HCT116 (cell line): ENCODE results near the gene EIF6. TPM values are rescaled to one million over a fixed set of nuclear protein-coding genes. Genes with fewer than 3 reads are reported as not detected.

Experiments used
- ATAC-seq: fragments of 200-7000 bp; cut with Tn5 transposase; 2 replicates; pipeline ENCODE4 v1.9.1; 2020; ENCODE audit warnings: mild to moderate bottlenecking, moderate library complexity
- BruUV-seq: library from RNA; stranded (reverse); fragments of 400-500 nt; replicated peaks from 2 replicates; lab custom pipeline; 2021; lab: Mats Ljungman, UMichigan
- CTCF ChIA-PET: fragments of 300-600 bp; sonication (Branson Sonifier 250); formaldehyde crosslinking; loops from one replicate; lab custom pipeline; 2021; ENCODE audit warnings: antibody characterized with exemption; lab: Charles Lee
- POLR2A ChIA-PET: fragments of 300-600, 350-600 bp; sonication (Branson Sonifier 250); formaldehyde crosslinking; loops from one replicate; lab custom pipeline; 2021; ENCODE audit warnings: antibody characterized with exemption; lab: Charles Lee
- RAD21 ChIA-PET, 2 experiments: fragments of 300-600 bp; sonication (Branson Sonifier 250); formaldehyde crosslinking; loops; one replicate each; lab custom pipeline; 2023; ENCODE audit warnings: low total read pairs in 2 of 2; ENCODE audit not compliant: uncharacterized antibody in 2 of 2, unreplicated experiment in 2 of 2, low non-redundant PET in 1 of 2; lab: Charles Lee
- DNase-seq: peaks from one replicate; pipeline ENCODE4 v3.0.0-alpha.2; 2010; ENCODE audit warnings: low read depth, low spot score
- H2AFZ ChIP-seq: fragments of 200-600 bp; shearing (Covaris generic), sonication (generic); 2 replicates; pipeline ENCODE4 v1.6.1; 2017; ENCODE audit warnings: low read depth, mixed run types, mixed read lengths, antibody characterized with exemption, low read length; ENCODE audit not compliant: poor library complexity, severe bottlenecking
- H3K27ac ChIP-seq: 2 replicates; pipeline ENCODE4 v1.5.1; 2012; ENCODE audit warnings: low read depth, low read length
- H3K27me3 ChIP-seq: fragments of 200-600 bp; sonication (generic); 2 replicates; pipeline ENCODE4 v1.6.1; 2016; ENCODE audit warnings: mixed run types, low read length, mixed read lengths; ENCODE audit not compliant: insufficient read depth
- H3K36me3 ChIP-seq, 2 experiments: fragments of 200-500 bp in 1 of 2; fragments of 200-600 bp in 1 of 2; sonication (Bioruptor generic) in 1 of 2; sonication (generic) in 1 of 2; 2 replicates each; pipeline versions ENCODE4 v1.5.1 to v1.6.1; 2014 to 2016; ENCODE audit warnings: low read length in 2 of 2, inconsistent platforms in 1 of 2, mixed read lengths in 1 of 2, mixed run types in 1 of 2; ENCODE audit not compliant: insufficient read depth in 2 of 2, control insufficient read depth in 1 of 2
- H3K4me1 ChIP-seq, 2 experiments: fragments of 200-600 bp in 1 of 2; sonication (generic) in 1 of 2; 2 replicates each; pipeline versions ENCODE4 v1.5.1 to v1.6.1; 2012 to 2017; ENCODE audit warnings: low read length in 2 of 2, inconsistent platforms in 1 of 2, mild to moderate bottlenecking in 1 of 2, mixed read lengths in 1 of 2, mixed run types in 1 of 2, moderate library complexity in 1 of 2; ENCODE audit not compliant: insufficient read depth in 2 of 2, control insufficient read depth in 1 of 2
- H3K4me2 ChIP-seq: fragments of 200-600 bp; sonication (generic); 2 replicates; pipeline ENCODE4 v1.6.1; 2017; ENCODE audit warnings: mixed run types, low read length, mixed read lengths
- H3K4me3 ChIP-seq, 2 experiments: fragments of 200-600 bp in 1 of 2; sonication (generic) in 1 of 2; replicated peaks in 1 of 2; 2 replicates each; pipeline ENCODE4 v1.5.1; 2011 to 2016; ENCODE audit warnings: low read length in 2 of 2, control low read depth in 1 of 2, low read depth in 1 of 2, mild to moderate bottlenecking in 1 of 2, mixed read lengths in 1 of 2, mixed run types in 1 of 2
- H3K79me2 ChIP-seq: fragments of 200-600 bp; sonication (generic); 2 replicates; pipeline ENCODE4 v1.6.1; 2017; ENCODE audit warnings: mild to moderate bottlenecking, mixed run types, low read length, moderate library complexity, mixed read lengths; ENCODE audit not compliant: insufficient read depth
- H3K9ac ChIP-seq: fragments of 200-600 bp; sonication (generic); 2 replicates; pipeline ENCODE4 v1.6.1; 2016; ENCODE audit warnings: low read length, mixed read lengths
- H3K9me2 ChIP-seq: fragments of 200-600 bp; sonication (generic), shearing (Covaris generic); 2 replicates; pipeline ENCODE4 v1.6.1; 2017; ENCODE audit warnings: mixed run types, mild to moderate bottlenecking, moderate library complexity; ENCODE audit not compliant: insufficient read depth
- H3K9me3 ChIP-seq, 2 experiments: fragments of 200-500 bp in 1 of 2; fragments of 200-600 bp in 1 of 2; sonication (Bioruptor generic) in 1 of 2; sonication (generic) in 1 of 2; 2 replicates each; pipeline ENCODE4 v1.6.1; 2014 to 2017; ENCODE audit warnings: low read length in 2 of 2, mixed read lengths in 2 of 2, inconsistent platforms in 1 of 2, low read depth in 1 of 2, mild to moderate bottlenecking in 1 of 2, mixed run types in 1 of 2, moderate library complexity in 1 of 2; ENCODE audit not compliant: control insufficient read depth in 1 of 2, insufficient read depth in 1 of 2
- H4K20me1 ChIP-seq: fragments of 200-600 bp; sonication (generic), shearing (Covaris generic); 2 replicates; pipeline ENCODE4 v1.6.1; 2017; ENCODE audit warnings: mixed run types, mild to moderate bottlenecking, moderate library complexity; ENCODE audit not compliant: insufficient read depth
- CBX3 ChIP-seq: IDR thresholded peaks from 2 replicates; pipeline ENCODE4 v1.6.1; 2012; ENCODE audit warnings: low read depth
- FOSL1 ChIP-seq: IDR thresholded peaks from 2 replicates; pipeline ENCODE4 v1.6.1; 2012; ENCODE audit warnings: low read depth
- JUND ChIP-seq: IDR thresholded peaks from 2 replicates; pipeline ENCODE4 v1.6.1; 2012
- POLR2A ChIP-seq: IDR thresholded peaks from 2 replicates; pipeline ENCODE4 v1.7.0; 2011; ENCODE audit warnings: borderline replicate concordance; ENCODE audit not compliant: insufficient read depth, insufficient read length; ENCODE audit errors: extremely low read depth
- TCF7L2 ChIP-seq: IDR thresholded peaks from 2 replicates; pipeline ENCODE4 v1.7.0; 2011; ENCODE audit warnings: borderline replicate concordance, inconsistent platforms; ENCODE audit not compliant: insufficient read depth, insufficient read length; ENCODE audit errors: extremely low read depth
- YY1 ChIP-seq: IDR thresholded peaks from 2 replicates; pipeline ENCODE4 v1.6.1; 2011; ENCODE audit warnings: low read length, low read depth, moderate library complexity, mild to moderate bottlenecking; ENCODE audit not compliant: insufficient replicate concordance; ENCODE audit errors: extremely low read depth
- intact Hi-C: fragments of 100-400 bp; cut with micrococcal nuclease; formaldehyde crosslinking; loops from 2 replicates; pipeline ENCODE4 v1.10.0; 2022
- total RNA-seq: library from RNA; stranded (reverse); gene quantifications from one replicate; pipeline ENCODE4 v1.2.1, GENCODE V29; 2021; ENCODE audit not compliant: unreplicated experiment
- TF ChIP-seq, protein P1 (sequence below): IDR thresholded peaks from 2 replicates; pipeline ENCODE4 v1.6.1; 2011; ENCODE audit warnings: mild to moderate bottlenecking, low read length, moderate library complexity; ENCODE audit not compliant: insufficient replicate concordance; ENCODE audit errors: extremely low read depth
- TF ChIP-seq, protein P2 (sequence below): IDR thresholded peaks from 2 replicates; pipeline ENCODE4 v1.6.1; 2012

The EIF6 gene
- total RNA-seq, 1 experiment from 2014 or later: 209 TPM

DNA sequence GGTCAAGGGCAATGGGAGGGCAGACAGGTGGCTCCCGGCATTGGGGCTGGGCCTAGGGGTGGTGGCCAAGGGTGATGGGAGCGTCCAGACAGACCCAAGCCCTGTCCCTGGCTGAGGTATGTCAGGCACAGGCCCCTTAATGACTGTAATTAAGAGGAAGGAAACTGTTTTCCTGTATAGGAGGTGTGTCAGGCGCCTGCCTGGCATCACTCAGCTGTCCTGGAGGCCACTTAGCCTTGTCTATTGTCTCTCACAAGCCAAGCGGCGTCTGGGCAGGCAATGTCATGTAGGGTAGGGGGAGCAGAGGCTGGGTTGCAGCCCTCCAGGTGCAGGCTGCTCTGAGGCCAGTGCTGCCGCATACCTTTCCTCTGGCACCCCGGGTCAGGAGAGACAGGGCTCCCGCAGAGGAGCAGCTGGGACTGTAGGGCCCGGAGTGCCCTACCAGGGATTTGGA, 11.6 kb upstream of the EIF6 start:
- Histone ChIP-seq H3K9me3 (no peaks in the 10 kb centered on the region), H3K79me2 (no peaks in the 10 kb centered on the region), H3K9me2 (no peaks in the 10 kb centered on the region), H3K27me3 (no peaks in the 10 kb centered on the region), H3K36me3 (no peaks in the 10 kb centered on the region), H2AFZ (no peak overlapping the region), H3K4me2 (no peak overlapping the region), H3K27ac (no peak overlapping the region), H3K9ac (no peak overlapping the region), H3K4me1 (peaks cover 5 to 13% of the 10 kb centered on the region in 2 experiments; a peak in 2 of 4 replicates), H4K20me1 (no peaks in the 10 kb centered on the region), H3K4me3 (no peak overlapping the region)
- ChIA-PET CTCF (no interaction called here), RAD21 (no interaction called here), POLR2A (no interaction called here)
- no TSS peak for BruUV-seq
- intact Hi-C loops: no loop called here
- DNase-seq: no peak
- TF ChIP-seq, protein P1, sequence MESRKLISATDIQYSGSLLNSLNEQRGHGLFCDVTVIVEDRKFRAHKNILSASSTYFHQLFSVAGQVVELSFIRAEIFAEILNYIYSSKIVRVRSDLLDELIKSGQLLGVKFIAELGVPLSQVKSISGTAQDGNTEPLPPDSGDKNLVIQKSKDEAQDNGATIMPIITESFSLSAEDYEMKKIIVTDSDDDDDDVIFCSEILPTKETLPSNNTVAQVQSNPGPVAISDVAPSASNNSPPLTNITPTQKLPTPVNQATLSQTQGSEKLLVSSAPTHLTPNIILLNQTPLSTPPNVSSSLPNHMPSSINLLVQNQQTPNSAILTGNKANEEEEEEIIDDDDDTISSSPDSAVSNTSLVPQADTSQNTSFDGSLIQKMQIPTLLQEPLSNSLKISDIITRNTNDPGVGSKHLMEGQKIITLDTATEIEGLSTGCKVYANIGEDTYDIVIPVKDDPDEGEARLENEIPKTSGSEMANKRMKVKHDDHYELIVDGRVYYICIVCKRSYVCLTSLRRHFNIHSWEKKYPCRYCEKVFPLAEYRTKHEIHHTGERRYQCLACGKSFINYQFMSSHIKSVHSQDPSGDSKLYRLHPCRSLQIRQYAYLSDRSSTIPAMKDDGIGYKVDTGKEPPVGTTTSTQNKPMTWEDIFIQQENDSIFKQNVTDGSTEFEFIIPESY: no peak
- TF ChIP-seq, protein P2, sequence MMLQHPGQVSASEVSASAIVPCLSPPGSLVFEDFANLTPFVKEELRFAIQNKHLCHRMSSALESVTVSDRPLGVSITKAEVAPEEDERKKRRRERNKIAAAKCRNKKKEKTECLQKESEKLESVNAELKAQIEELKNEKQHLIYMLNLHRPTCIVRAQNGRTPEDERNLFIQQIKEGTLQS: no peak
- TF ChIP-seq TCF7L2 (no peak), POLR2A (no peak), YY1 (no peak), FOSL1 (no peak), CBX3 (no peak), JUND (no peak)
- no peak for ATAC-seq
